ENCODE data around the gene JMJD4. TPM values are rescaled to one million over a fixed set of nuclear protein-coding genes. Genes with fewer than 3 reads are reported as not detected.

Gene JMJD4
- total RNA-seq, 1 experiment from 2014 or later: 27.1 TPM

DNA sequence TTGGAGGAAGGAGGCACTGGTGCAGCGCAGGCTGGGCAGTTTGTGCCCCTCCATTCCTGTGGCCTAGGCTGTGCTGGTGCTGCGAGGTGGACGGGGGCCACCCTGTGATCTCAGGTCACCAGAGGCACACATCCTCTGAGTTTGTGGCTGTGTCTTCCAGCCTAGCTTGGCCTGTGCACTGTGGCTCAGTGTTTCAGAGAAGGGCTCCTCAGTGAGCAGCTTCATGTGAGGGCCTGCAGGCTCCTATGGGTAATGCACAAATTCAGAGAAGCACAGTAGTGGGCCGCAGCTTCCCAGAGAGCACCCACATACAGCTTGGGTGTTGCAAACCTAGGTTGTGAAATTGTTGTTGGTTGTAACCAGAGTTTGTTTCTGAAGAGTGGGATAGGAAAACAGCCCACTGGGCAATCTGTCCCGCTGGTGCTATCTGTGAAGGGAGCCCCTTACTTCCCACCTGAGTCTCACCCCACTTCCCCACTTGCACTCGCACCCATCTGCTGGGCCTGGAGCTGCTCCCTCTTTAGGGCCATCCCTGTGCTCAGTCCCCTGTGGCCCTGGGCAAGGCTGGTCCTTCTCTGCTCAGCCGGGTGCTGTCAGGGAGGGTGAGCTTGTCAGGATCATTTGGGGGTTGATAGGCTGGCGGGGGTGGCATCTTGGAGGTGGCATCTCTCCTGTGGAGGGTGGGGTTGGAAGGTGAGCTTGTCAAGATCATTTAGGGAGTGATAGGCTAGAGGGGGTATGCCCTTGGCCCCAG lies 30.3 kb upstream of the JMJD4 start:
- no TSS peak for BruUV-seq (replicated peaks)
- no peak overlapping the region for H3K27ac Mint-ChIP-seq (ENCODE audit: unreplicated experiment)
- no peaks in the 10 kb centered on the region for H3K9me3 Mint-ChIP-seq (ENCODE audit: unreplicated experiment)

GRCh38 chr1:227764019-227764391 lies 28.9 kb upstream of the JMJD4 start:
- TF ChIP-seq CTCF (IDR thresholded peaks at IDR 0.05; ENCODE audit: insufficient read depth in 1 of 2, low read depth in 1 of 2, low read length in 1 of 2, severe bottlenecking in 1 of 2, unreplicated experiment in 1 of 2): no peak
- BruUV-seq (replicated peaks): no TSS peak
- CTCF ChIA-PET: no interaction called here
- Mint-ChIP-seq H3K9me3 (ENCODE audit: unreplicated experiment) (no peaks in the 10 kb centered on the region), H3K36me3 (ENCODE audit: insufficient read depth, unreplicated experiment) (peaks cover 23% of the 10 kb centered on the region), H3K4me3 (ENCODE audit: unreplicated experiment) (no peak overlapping the region), H3K27ac (ENCODE audit: unreplicated experiment) (no peak overlapping the region), H3K27me3 (ENCODE audit: insufficient read depth, unreplicated experiment) (no peaks in the 10 kb centered on the region), H3K4me1 (ENCODE audit: low read depth, unreplicated experiment) (no peaks in the 10 kb centered on the region)
- H3K36me3 ChIP-seq (ENCODE audit: control insufficient read depth, insufficient read depth, low read length): no peaks in the 10 kb centered on the region; the same call in none of the 2 replicates
- peak; percentile 33 to 65 for DNase-seq
- H3K9me3 ChIP-seq: no peaks in the 10 kb centered on the region
- H3K4me3 ChIP-seq (ENCODE audit: low read depth, low read length): no peak overlapping the region
- intact Hi-C loops (cut with micrococcal nuclease; ENCODE audit: unreplicated experiment): no loop called here
- 0 out of 2 replicates have a peak, but pooled peaks cover 5% of the 10 kb centered on the region for H3K4me1 ChIP-seq
- POLR2A ChIA-PET: no interaction called here
- H3K27me3 ChIP-seq (replicated peaks; ENCODE audit: control insufficient read depth, insufficient read depth, low read length): no peaks in the 10 kb centered on the region

More for the DNA sequence above, 30.3 kb upstream of the JMJD4 start:
- intact Hi-C loops (cut with micrococcal nuclease; ENCODE audit: unreplicated experiment): no loop called here
- no peaks in the 10 kb centered on the region for H3K27me3 ChIP-seq (replicated peaks; ENCODE audit: control insufficient read depth, insufficient read depth, low read length)
- H3K36me3 Mint-ChIP-seq (ENCODE audit: insufficient read depth, unreplicated experiment): peaks cover 27% of the 10 kb centered on the region
- no peak for TF ChIP-seq CTCF (IDR thresholded peaks at IDR 0.05; ENCODE audit: insufficient read depth in 1 of 2, low read depth in 1 of 2, low read length in 1 of 2, severe bottlenecking in 1 of 2, unreplicated experiment in 1 of 2)
- no peak overlapping the region for H3K4me3 ChIP-seq (ENCODE audit: low read depth, low read length)
- ChIA-PET CTCF (no interaction called here), POLR2A (no interaction called here)
- H3K4me1 Mint-ChIP-seq (ENCODE audit: low read depth, unreplicated experiment): no peaks in the 10 kb centered on the region
- H3K4me3 Mint-ChIP-seq (ENCODE audit: unreplicated experiment): no peak overlapping the region
- no peaks in the 10 kb centered on the region for H3K27me3 Mint-ChIP-seq (ENCODE audit: insufficient read depth, unreplicated experiment)
- 0 out of 2 replicates have a peak, but pooled peaks cover 5% of the 10 kb centered on the region for H3K4me1 ChIP-seq
- DNase-seq: no peak
- H3K9me3 ChIP-seq: no peaks in the 10 kb centered on the region
- no peaks in the 10 kb centered on the region; the same call in none of the 2 replicates for H3K36me3 ChIP-seq (ENCODE audit: control insufficient read depth, insufficient read depth, low read length)

DNA sequence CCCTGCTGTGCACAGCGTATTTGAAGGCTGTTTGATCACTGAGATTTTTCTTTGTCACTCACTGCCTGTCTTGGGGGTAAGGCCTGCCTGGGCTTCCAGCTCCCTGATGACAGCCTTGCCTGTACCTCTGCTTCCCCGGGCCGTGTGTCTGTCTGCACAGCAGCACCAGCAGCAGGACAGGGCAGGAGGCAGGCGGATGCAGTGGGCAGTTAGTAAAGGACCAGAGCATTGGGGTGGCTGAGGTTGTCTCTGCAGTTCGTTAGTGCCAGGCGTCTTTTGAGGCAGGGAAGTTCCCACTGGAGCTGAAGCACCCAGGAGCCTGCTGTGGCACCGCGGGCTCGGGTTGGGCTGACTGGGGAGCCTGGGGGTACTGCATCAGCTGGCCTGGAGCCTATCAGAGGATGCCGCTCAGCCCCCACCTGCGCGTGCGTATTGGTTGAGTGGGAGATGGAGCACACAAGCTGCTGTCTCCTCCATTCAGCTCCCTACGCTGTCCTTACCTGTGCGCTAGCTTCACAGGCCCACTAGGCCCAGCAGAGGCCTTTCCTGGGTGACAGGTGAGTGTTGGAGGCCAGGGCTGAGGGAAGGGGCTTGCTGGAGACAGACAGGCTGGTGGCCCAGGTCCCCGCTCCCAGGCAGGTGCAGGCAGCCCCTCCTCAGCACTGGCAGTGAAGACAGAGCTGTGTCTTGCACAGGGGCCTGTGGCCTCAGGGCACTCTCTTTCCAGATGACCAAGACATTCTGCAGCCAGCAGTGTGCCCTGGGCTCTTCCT lies 28.3 kb upstream of the JMJD4 start:
- Mint-ChIP-seq H3K27me3 (ENCODE audit: insufficient read depth, unreplicated experiment) (no peaks in the 10 kb centered on the region), H3K4me3 (ENCODE audit: unreplicated experiment) (no peak overlapping the region), H3K36me3 (ENCODE audit: insufficient read depth, unreplicated experiment) (peaks cover 18% of the 10 kb centered on the region), H3K27ac (ENCODE audit: unreplicated experiment) (no peak overlapping the region), H3K9me3 (ENCODE audit: unreplicated experiment) (no peaks in the 10 kb centered on the region), H3K4me1 (ENCODE audit: low read depth, unreplicated experiment) (no peaks in the 10 kb centered on the region)
- intact Hi-C loops (cut with micrococcal nuclease; ENCODE audit: unreplicated experiment): no loop called here
- no TSS peak for BruUV-seq (replicated peaks)
- Histone ChIP-seq H3K9me3 (no peaks in the 10 kb centered on the region), H3K4me3 (ENCODE audit: low read depth, low read length) (no peak overlapping the region), H3K4me1 (0 out of 2 replicates have a peak, but pooled peaks cover 5% of the 10 kb centered on the region), H3K27me3 (replicated peaks; ENCODE audit: control insufficient read depth, insufficient read depth, low read length) (no peaks in the 10 kb centered on the region), H3K36me3 (ENCODE audit: control insufficient read depth, insufficient read depth, low read length) (no peaks in the 10 kb centered on the region; the same call in none of the 2 replicates)
- ChIA-PET POLR2A (no interaction called here), CTCF (interaction anchor here (0.6 kb wide), 1 partner anchor 27 kb away, joined by 3 read pairs; no protein-coding TSS in a partner anchor)
- no peak for TF ChIP-seq CTCF (IDR thresholded peaks at IDR 0.05; ENCODE audit: insufficient read depth in 1 of 2, low read depth in 1 of 2, low read length in 1 of 2, severe bottlenecking in 1 of 2, unreplicated experiment in 1 of 2)
- DNase-seq: no peak

All from Caco-2 (cell line).